AG09309 (cell line): ENCODE results near the gene PLXNA4.

Source experiments
- DNase-seq: peaks from one replicate; pipeline ENCODE4 v3.0.0-alpha.2; 2010; ENCODE audit warnings: low read depth
- H3K4me3 ChIP-seq: 2 replicates; pipeline ENCODE4 v1.5.1; 2011; ENCODE audit warnings: mild to moderate bottlenecking, low read depth, low read length, moderate library complexity; ENCODE audit not compliant: control insufficient read depth
- TF ChIP-seq, protein P1 (sequence below): IDR thresholded peaks from 2 replicates; pipeline ENCODE4 v1.5.1; 2011; ENCODE audit warnings: mild to moderate bottlenecking, low read depth, low read length, inconsistent platforms; ENCODE audit not compliant: insufficient read depth, control insufficient read depth; ENCODE audit errors: missing control alignments

The PLXNA4 gene

DNA sequence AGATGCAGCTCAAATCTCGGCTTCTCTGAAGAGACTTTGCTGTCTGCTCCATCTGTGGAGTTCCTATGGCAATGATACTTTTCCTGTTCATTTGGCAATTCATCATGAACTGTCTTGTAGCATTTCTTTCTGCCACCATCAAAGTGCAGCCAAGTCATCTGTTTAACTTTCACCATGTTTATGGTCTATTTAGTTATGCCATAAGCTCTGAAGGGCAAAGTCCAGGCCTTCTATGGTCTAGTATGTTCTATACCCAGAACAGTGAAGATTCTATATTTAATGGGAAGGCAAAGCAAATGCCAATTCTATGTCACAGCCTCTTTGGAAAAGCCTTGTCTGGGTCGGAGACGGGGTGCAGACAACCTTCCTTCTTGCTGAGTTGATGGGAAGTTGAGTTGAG lies 472.6 kb downstream of the PLXNA4 start:
- TF ChIP-seq, protein P1, sequence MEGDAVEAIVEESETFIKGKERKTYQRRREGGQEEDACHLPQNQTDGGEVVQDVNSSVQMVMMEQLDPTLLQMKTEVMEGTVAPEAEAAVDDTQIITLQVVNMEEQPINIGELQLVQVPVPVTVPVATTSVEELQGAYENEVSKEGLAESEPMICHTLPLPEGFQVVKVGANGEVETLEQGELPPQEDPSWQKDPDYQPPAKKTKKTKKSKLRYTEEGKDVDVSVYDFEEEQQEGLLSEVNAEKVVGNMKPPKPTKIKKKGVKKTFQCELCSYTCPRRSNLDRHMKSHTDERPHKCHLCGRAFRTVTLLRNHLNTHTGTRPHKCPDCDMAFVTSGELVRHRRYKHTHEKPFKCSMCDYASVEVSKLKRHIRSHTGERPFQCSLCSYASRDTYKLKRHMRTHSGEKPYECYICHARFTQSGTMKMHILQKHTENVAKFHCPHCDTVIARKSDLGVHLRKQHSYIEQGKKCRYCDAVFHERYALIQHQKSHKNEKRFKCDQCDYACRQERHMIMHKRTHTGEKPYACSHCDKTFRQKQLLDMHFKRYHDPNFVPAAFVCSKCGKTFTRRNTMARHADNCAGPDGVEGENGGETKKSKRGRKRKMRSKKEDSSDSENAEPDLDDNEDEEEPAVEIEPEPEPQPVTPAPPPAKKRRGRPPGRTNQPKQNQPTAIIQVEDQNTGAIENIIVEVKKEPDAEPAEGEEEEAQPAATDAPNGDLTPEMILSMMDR = no peak
- DNase-seq = no peak

DNA sequence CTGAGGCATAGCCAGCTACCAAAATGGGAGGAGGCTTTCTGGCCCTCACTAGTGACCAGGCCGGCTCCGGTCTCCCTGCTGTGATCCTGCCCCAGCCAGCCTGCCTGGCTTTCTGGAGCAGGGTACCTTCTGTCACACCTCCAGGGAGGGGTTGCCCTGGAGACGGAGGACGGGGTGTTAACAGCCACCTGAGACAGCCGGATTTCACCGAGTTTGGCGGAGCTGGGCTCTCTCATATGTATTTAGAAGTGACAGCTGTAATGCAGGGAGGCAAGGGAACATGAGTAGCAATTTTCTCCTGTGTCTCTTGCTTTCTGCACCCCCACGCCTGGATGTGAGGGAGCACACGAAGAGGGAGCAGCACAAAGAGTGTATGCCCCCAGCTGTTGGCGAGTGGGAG lies 473.3 kb downstream of the PLXNA4 start:
- no peak for DNase-seq
- TF ChIP-seq, protein P1 = no peak
- H3K4me3 ChIP-seq = no peak overlapping the region

More for the DNA sequence above, 472.6 kb downstream of the PLXNA4 start:
- no peak overlapping the region for H3K4me3 ChIP-seq

DNA sequence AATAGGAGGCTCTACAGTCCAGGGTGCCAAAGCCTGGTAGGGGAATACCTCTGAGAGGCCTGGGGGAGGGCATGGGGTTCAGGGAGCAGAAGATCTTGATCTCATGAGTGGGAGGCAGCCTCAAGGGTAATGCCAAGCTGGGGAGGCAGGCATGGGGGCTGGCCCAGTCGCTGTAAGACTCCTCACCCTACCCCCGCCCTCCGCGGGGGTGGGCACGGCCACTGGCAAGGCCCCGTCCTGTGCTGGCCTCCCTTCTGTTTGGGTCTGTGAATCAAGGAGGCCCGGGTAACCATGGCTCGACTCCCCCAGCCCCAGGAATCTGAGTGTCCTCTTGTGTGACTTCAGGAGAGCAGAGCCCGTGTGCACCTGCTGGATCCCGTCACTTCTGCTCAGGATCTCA lies 473.9 kb downstream of the PLXNA4 start:
- TF ChIP-seq, protein P1 = no peak
- H3K4me3 ChIP-seq = no peak overlapping the region
- DNase-seq = no peak

DNA sequence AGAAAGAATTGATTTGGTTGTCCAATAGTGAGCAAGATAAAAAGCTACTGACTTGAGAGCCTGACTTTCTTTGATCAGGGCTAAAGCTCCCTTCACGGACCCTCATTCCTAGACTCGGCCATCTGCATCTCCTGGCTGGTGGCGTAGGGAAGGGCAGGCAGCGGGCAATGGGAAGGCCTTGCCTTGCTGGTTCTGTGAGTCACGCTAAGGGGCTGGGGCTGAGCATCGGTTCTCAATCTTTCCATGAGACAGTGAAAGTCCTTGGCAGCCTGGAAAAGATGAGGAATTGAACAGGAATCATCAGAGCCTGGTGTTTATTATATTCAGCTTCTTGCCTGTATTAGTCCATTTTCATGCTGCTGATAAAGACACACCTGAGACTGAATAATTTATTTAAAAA lies 475.3 kb downstream of the PLXNA4 start:
- no peak overlapping the region for H3K4me3 ChIP-seq
- TF ChIP-seq, protein P1 = no peak
- no peak for DNase-seq

DNA sequence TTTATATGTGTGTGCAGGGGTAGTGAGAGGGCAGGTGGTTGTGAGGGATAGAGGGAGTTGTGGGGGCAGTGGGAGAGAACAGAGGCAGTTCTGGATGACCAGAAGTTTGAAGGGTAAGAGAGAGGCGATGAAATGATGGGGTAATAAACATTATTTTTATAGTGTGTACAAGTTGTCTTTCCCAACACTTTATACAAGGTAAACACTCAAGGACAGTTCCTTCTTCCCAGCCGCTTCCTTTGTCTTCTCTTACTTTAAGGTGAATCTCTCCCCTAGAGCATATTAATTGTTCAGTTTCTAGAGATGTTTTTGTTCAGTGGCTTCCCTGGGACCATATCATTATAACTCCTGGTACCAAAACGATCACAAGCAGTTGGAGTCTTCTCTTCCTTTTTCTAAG lies 475.8 kb downstream of the PLXNA4 start:
- no peak for DNase-seq
- no peak overlapping the region for H3K4me3 ChIP-seq
- TF ChIP-seq, protein P1 = no peak

DNA sequence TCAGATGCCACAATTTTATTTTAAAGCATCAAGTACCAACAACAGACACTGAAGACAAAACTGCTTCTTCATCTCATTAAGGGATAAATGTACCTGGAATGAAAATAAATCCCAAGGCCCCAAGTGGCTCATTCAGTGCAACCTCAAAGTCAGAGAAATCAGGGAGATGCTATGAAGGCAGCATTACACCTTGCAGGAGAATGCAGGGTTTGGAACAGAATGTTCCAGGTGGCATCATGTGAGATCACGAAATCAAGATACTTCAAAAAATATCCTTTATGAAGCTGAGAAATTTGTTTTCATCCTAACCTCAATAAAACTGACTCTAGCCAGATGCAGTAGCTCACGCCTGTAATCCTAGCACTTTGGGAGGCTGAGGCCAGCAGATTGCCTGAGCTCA lies 477.1 kb downstream of the PLXNA4 start:
- no peak overlapping the region for H3K4me3 ChIP-seq
- TF ChIP-seq, protein P1 = no peak
- no peak for DNase-seq

DNA sequence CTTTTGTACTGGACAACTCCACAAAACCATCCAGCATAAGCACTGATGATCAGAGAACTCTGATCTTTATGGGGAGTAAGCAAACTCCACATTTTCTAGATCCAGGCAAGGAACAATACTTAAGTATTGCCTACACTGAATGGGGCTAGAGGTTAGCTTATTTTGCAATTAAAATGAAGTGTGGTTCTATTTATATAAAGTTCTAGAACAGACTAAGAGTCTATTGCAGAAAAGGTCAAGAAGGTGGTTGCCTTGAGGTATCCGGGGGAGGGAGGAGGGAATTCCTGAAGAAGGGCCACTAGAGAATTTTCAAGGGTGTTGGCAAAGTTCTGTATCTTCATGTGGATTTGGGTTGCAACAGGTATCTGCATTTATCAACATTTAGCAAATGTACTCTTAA lies 477.9 kb downstream of the PLXNA4 start:
- TF ChIP-seq, protein P1 = no peak
- no peak for DNase-seq
- no peak overlapping the region for H3K4me3 ChIP-seq
